IMR-90 (cell line): ENCODE results near the gene NCK1. TPM values are rescaled to one million over a fixed set of nuclear protein-coding genes. Genes with fewer than 3 reads are reported as not detected.

ENCODE experiments used
- ATAC-seq: fragments of 200-7000 bp; cut with Tn5 transposase; 2 replicates; pipeline ENCODE4 v1.9.1; 2020; ENCODE audit warnings: low read depth, mild to moderate bottlenecking, moderate library complexity
- BruUV-seq: library from RNA; stranded (reverse); fragments of 400-500 nt; replicated peaks from 2 replicates; lab custom pipeline; 2021; lab: Mats Ljungman, UMichigan
- CTCF ChIA-PET: fragments of 300-600 bp; formaldehyde crosslinking; extraction: SDS; loops from one replicate; lab custom pipeline; 2021; ENCODE audit warnings: antibody characterized with exemption; lab: Yijun Ruan, JAX
- POLR2A ChIA-PET: fragments of 300-600 bp; sonication (Branson Sonifier 250); formaldehyde crosslinking; loops from one replicate; lab custom pipeline; 2022; ENCODE audit warnings: antibody characterized with exemption; ENCODE audit not compliant: unreplicated experiment; lab: Charles Lee
- DNase-seq: peaks from one replicate; pipeline ENCODE4 v3.0.0; 2013
- H2AFZ ChIP-seq: replicated peaks from 2 replicates; pipeline ENCODE3; 2013; ENCODE audit warnings: low read length, mild to moderate bottlenecking; ENCODE audit not compliant: poor library complexity
- H2AK5ac ChIP-seq: 2 replicates; pipeline ENCODE4 v1.6.1; 2013; ENCODE audit warnings: low read depth, low read length, inconsistent platforms
- H2AK9ac ChIP-seq: replicated peaks from 2 replicates; pipeline ENCODE3; 2013; ENCODE audit warnings: mild to moderate bottlenecking, low read depth, low read length, moderate library complexity; ENCODE audit not compliant: poor library complexity
- H2BK120ac ChIP-seq: 2 replicates; pipeline ENCODE4 v1.6.1; 2013; ENCODE audit warnings: low read depth, low read length, inconsistent platforms
- H2BK15ac ChIP-seq: 3 replicates; pipeline ENCODE4 v1.6.1; 2013; ENCODE audit warnings: low read depth, low read length, inconsistent platforms
- H2BK20ac ChIP-seq: 2 replicates; pipeline ENCODE4 v1.6.1; 2013; ENCODE audit warnings: low read depth, mild to moderate bottlenecking, inconsistent platforms, low read length, moderate library complexity
- H2BK5ac ChIP-seq: 2 replicates; pipeline ENCODE4 v1.6.1; 2013; ENCODE audit warnings: mild to moderate bottlenecking, low read depth, low read length, inconsistent platforms; ENCODE audit not compliant: poor library complexity, severe bottlenecking
- H3K14ac ChIP-seq: replicated peaks from 2 replicates; pipeline ENCODE4 v1.6.1; 2013; ENCODE audit warnings: low read depth, low read length, inconsistent platforms
- H3K18ac ChIP-seq: 2 replicates; pipeline ENCODE4 v1.6.1; 2013; ENCODE audit warnings: low read depth, low read length, control low read depth
- H3K23ac ChIP-seq: 2 replicates; pipeline ENCODE4 v1.6.1; 2013; ENCODE audit warnings: low read depth, low read length, inconsistent platforms
- H3K27ac ChIP-seq: 2 replicates; pipeline ENCODE4 v1.5.1; 2013; ENCODE audit warnings: mild to moderate bottlenecking, control low read depth, low read length; ENCODE audit not compliant: insufficient read depth
- H3K27me3 ChIP-seq: 2 replicates; pipeline ENCODE4 v1.6.1; 2013; ENCODE audit warnings: low read length; ENCODE audit not compliant: control insufficient read depth, insufficient read depth
- H3K36me3 ChIP-seq: 2 replicates; pipeline ENCODE4 v1.6.1; 2013; ENCODE audit warnings: low read length, mixed read lengths; ENCODE audit not compliant: control insufficient read depth, insufficient read depth
- H3K4ac ChIP-seq: 2 replicates; pipeline ENCODE4 v1.6.1; 2013; ENCODE audit warnings: low read depth, low read length, inconsistent platforms
- H3K4me1 ChIP-seq: 2 replicates; pipeline ENCODE4 v1.6.1; 2013; ENCODE audit warnings: low read length, mixed read lengths; ENCODE audit not compliant: control insufficient read depth, insufficient read depth
- H3K4me2 ChIP-seq: 2 replicates; pipeline ENCODE4 v1.6.1; 2013; ENCODE audit warnings: low read depth, mild to moderate bottlenecking, control low read depth, low read length, moderate library complexity
- H3K4me3 ChIP-seq: 2 replicates; pipeline ENCODE4 v1.5.1; 2013; ENCODE audit warnings: low read depth, mild to moderate bottlenecking, control low read depth, low read length, moderate library complexity; ENCODE audit not compliant: insufficient read depth
- H3K56ac ChIP-seq: 2 replicates; pipeline ENCODE4 v1.6.1; 2013; ENCODE audit warnings: low read length, inconsistent platforms; ENCODE audit not compliant: insufficient read depth; ENCODE audit errors: extremely low read depth
- H3K79me1 ChIP-seq, 2 experiments: 2 replicates each; pipeline ENCODE4 v1.6.1; 2013; ENCODE audit warnings: low read length in 2 of 2, inconsistent platforms in 1 of 2, low read depth in 1 of 2
- H3K9ac ChIP-seq: 2 replicates; pipeline ENCODE4 v1.6.1; 2013; ENCODE audit warnings: low read depth, low read length, control low read depth
- H3K9me1 ChIP-seq: 2 replicates; pipeline ENCODE4 v1.6.1; 2013; ENCODE audit warnings: low read length, inconsistent platforms; ENCODE audit not compliant: insufficient read depth
- H3K9me3 ChIP-seq: 2 replicates; pipeline ENCODE4 v1.6.1; 2013; ENCODE audit warnings: low read length; ENCODE audit not compliant: control insufficient read depth, insufficient read depth
- H4K20me1 ChIP-seq: 2 replicates; pipeline ENCODE4 v1.6.1; 2013; ENCODE audit warnings: low read length, inconsistent platforms; ENCODE audit not compliant: insufficient read depth
- H4K5ac ChIP-seq: 2 replicates; pipeline ENCODE4 v1.6.1; 2013; ENCODE audit warnings: mild to moderate bottlenecking, low read depth, low read length, control low read depth
- H4K8ac ChIP-seq, 2 experiments: 2 replicates each; pipeline ENCODE4 v1.6.1; 2013; ENCODE audit warnings: low read depth in 2 of 2, low read length in 2 of 2, control low read depth in 1 of 2, inconsistent platforms in 1 of 2
- H4K91ac ChIP-seq: 2 replicates; pipeline ENCODE4 v1.6.1; 2013; ENCODE audit warnings: low read depth, low read length, inconsistent platforms; ENCODE audit not compliant: insufficient read depth
- BHLHE40 ChIP-seq: fragments of 150-350 bp; IDR thresholded peaks from 2 replicates; pipeline ENCODE4 v1.6.1; 2016; ENCODE audit warnings: mild to moderate bottlenecking, low read depth, low read length
- CEBPB ChIP-seq: IDR thresholded peaks from 2 replicates; pipeline ENCODE4 v1.6.1; 2012; ENCODE audit warnings: low read depth, low read length, improper control_type of control experiment
- CTCF ChIP-seq: conservative IDR thresholded peaks from 2 replicates; pipeline ENCODE4 v1.5.1; 2012; ENCODE audit warnings: mild to moderate bottlenecking, low read depth, low read length, improper control_type of control experiment
- ELK1 ChIP-seq: fragments of 150-350 bp; IDR thresholded peaks from 2 replicates; pipeline ENCODE4 v1.6.1; 2016; ENCODE audit warnings: low read depth, mild to moderate bottlenecking, low read length, moderate library complexity, borderline replicate concordance
- MAZ ChIP-seq: IDR thresholded peaks from 2 replicates; pipeline ENCODE4 v1.6.1; 2012; ENCODE audit warnings: low read depth, mild to moderate bottlenecking, low read length, improper control_type of control experiment, moderate library complexity, borderline replicate concordance
- MXI1 ChIP-seq: IDR thresholded peaks from 2 replicates; pipeline ENCODE4 v1.6.1; 2012; ENCODE audit warnings: low read depth, mild to moderate bottlenecking, low read length, moderate library complexity, borderline replicate concordance
- POLR2A ChIP-seq: IDR thresholded peaks from 2 replicates; pipeline ENCODE4 v1.6.1; 2012; ENCODE audit warnings: mild to moderate bottlenecking, low read depth, low read length
- RAD21 ChIP-seq: IDR thresholded peaks from 2 replicates; pipeline ENCODE4 v1.6.1; 2012; ENCODE audit warnings: low read length, improper control_type of control experiment
- RFX5 ChIP-seq: IDR thresholded peaks from 2 replicates; pipeline ENCODE4 v1.8.0; 2012; ENCODE audit warnings: low read depth, mild to moderate bottlenecking, low read length, moderate library complexity
- SMC3 ChIP-seq: fragments of 150-350 bp; IDR thresholded peaks from 2 replicates; pipeline ENCODE4 v1.6.1; 2016; ENCODE audit warnings: low read depth, mild to moderate bottlenecking, antibody characterized with exemption, low read length, moderate library complexity
- dilution Hi-C: fragments of 300-500 bp; cut with HindIII; formaldehyde crosslinking; loops from one replicate; pipeline ENCODE4 v1.14.3; 2018; ENCODE audit warnings: low sequenced_read_pairs; ENCODE audit not compliant: unreplicated experiment
- in situ Hi-C: fragments of 300-500 bp; cut with MboI; formaldehyde crosslinking; loops from 3 replicates; pipeline ENCODE4 v1.14.3; 2019; ENCODE audit warnings: low sequenced_read_pairs, inconsistent platforms, mixed read lengths
- intact Hi-C: fragments of 100-400 bp; cut with micrococcal nuclease; formaldehyde crosslinking; loops from 2 replicates; pipeline ENCODE4 v1.10.0; 2022
- polyA plus RNA-seq, 3 experiments: library from polyadenylated mRNA; depleted of rRNA; stranded (reverse); fragments of >200 nt; gene quantifications; 2 replicates each; pipeline ENCODE4 v1.2.3, GENCODE V29; 2012; ENCODE audit warnings: low replicate concordance in 1 of 3
- total RNA-seq: library from RNA; depleted of rRNA; stranded (reverse); fragments of >200 nt; gene quantifications from 2 replicates; pipeline ENCODE4 v1.2.3, GENCODE V29; 2012
- TF ChIP-seq, protein P1 (sequence below): fragments of 150-350 bp; IDR thresholded peaks from 2 replicates; pipeline ENCODE4 v1.6.1; 2017; ENCODE audit warnings: mild to moderate bottlenecking, antibody characterized with exemption, low read length, low read depth

NCK1 gene
- total and polyA plus RNA-seq, 2 of the 4 experiments (the other 2 are of a cell fraction), result 23.7 to 24.3 TPM

- Histone ChIP-seq H4K5ac (peak overlapping the region; percentile 68; the same call in 1 of the 2 replicates), H3K9ac (no peak overlapping the region), H3K4me3 (no peak overlapping the region), H3K27ac (no peak overlapping the region), H4K8ac (0 out of 4 replicates have a peak overlapping the region, but pooled peaks of 1 of the 2 experiments have one; percentile 15), H2AFZ (no peak overlapping the region), H3K27me3 (no peaks in the 10 kb centered on the region), H2AK5ac (peak overlapping the region; percentile 23; the same call in 1 of the 2 replicates), H3K14ac (peak overlapping the region; percentile 31; the same call in 1 of the 2 replicates), H2AK9ac (no peak overlapping the region), H3K36me3 (no peaks in the 10 kb centered on the region), H4K91ac (no peak overlapping the region), H3K4ac (peak overlapping the region; percentile 34; the same call in 1 of the 2 replicates), H3K23ac (peak overlapping the region; percentile 39; the same call in 1 of the 2 replicates), H2BK120ac (peak overlapping the region; percentile 5; the same call in 1 of the 2 replicates), H3K4me1 (peaks cover 20% of the 10 kb centered on the region), H3K9me1 (peaks cover 6% of the 10 kb centered on the region; the same call in 1 of the 2 replicates), H3K4me2 (no peak overlapping the region), H3K79me1 (peaks cover 28 to 47% of the 10 kb centered on the region in 2 experiments), H4K20me1 (no peaks in the 10 kb centered on the region), H2BK15ac (no peak overlapping the region), H2BK5ac (peak overlapping the region; percentile 19), H3K18ac (peak overlapping the region; percentile 70; the same call in 1 of the 2 replicates), H2BK20ac (no peak overlapping the region; the same call in 1 of the 2 replicates), H3K56ac (no peak overlapping the region), H3K9me3 (no peaks in the 10 kb centered on the region)
- no TSS peak for BruUV-seq
- in situ Hi-C loops, result no loop called here
- ChIA-PET POLR2A (no interaction called here), CTCF (interaction anchor here (0.7 to 1.0 kb wide), 2 partner anchors 52 to 118 kb away, joined by 3 to 4 read pairs; partner anchors contain the start of gene IL20RB)
- TF ChIP-seq MAZ (no peak), CEBPB (no peak), CTCF (no peak), SMC3 (no peak), BHLHE40 (no peak), MXI1 (no peak), POLR2A (no peak), RFX5 (no peak), ELK1 (no peak), RAD21 (no peak)
- TF ChIP-seq, protein P1, sequence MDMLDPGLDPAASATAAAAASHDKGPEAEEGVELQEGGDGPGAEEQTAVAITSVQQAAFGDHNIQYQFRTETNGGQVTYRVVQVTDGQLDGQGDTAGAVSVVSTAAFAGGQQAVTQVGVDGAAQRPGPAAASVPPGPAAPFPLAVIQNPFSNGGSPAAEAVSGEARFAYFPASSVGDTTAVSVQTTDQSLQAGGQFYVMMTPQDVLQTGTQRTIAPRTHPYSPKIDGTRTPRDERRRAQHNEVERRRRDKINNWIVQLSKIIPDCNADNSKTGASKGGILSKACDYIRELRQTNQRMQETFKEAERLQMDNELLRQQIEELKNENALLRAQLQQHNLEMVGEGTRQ, result no peak
- ATAC-seq, result no peak
- intact Hi-C loops, result no loop called here
- dilution Hi-C loops, result no loop called here
- DNase-seq, result no peak
Measured at GRCh38 chr3:136839556-136839931, 22.5 kb upstream of the NCK1 start.
